Measurements from ENCODE around the gene ICOS.

- TF ChIP-seq, protein P1, sequence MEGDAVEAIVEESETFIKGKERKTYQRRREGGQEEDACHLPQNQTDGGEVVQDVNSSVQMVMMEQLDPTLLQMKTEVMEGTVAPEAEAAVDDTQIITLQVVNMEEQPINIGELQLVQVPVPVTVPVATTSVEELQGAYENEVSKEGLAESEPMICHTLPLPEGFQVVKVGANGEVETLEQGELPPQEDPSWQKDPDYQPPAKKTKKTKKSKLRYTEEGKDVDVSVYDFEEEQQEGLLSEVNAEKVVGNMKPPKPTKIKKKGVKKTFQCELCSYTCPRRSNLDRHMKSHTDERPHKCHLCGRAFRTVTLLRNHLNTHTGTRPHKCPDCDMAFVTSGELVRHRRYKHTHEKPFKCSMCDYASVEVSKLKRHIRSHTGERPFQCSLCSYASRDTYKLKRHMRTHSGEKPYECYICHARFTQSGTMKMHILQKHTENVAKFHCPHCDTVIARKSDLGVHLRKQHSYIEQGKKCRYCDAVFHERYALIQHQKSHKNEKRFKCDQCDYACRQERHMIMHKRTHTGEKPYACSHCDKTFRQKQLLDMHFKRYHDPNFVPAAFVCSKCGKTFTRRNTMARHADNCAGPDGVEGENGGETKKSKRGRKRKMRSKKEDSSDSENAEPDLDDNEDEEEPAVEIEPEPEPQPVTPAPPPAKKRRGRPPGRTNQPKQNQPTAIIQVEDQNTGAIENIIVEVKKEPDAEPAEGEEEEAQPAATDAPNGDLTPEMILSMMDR (IDR thresholded peaks at IDR 0.05; ENCODE audit: insufficient read depth, low read length, poor library complexity, severe bottlenecking) = no peak
- TF ChIP-seq EZH2phosphoT487 (conservative IDR thresholded peaks at IDR 0.05; ENCODE audit: low read length) = no peak
Observed at GRCh38 chr2:204010628-204011560, 74.3 kb downstream of the ICOS start.

Data from SU-DHL-6 (cell line).